Measurements from ENCODE around the gene OPRL1.

DNA sequence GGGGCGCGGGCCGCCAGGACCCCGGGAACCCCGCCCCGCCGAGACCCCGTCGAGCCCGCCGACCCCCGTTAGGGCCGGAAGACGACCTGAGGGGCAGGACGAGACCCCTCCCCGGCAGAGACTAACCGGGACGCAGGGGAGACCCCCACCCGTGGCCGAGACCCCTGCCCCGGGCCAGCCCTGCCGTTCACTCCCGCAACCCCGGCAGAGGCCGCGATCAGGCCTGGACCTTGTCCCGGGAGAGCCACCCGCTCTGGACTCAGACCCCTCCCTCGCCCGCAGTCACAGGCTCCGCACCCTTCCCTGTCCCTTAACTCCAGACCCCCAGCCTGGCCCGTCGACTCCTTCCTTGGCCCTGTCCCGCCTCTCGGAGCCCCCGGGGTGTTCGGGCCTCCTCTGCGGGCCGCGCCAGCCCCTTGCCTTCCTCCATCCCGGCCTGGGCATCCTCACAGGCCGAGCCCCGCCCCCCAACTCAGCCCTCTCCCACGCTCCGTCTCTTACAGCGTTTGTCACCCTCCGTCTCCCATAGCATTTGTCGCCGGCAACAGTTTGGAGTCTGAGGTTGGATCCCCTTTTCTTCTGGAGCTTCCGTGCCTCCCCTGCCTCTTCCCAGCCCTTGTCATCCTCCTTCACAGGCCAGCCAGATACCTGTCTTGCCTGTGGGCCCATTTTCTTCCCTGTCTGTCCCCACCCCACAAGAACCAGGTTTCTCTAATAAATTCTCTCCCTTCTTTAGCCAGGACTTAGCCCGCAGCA lies 16.3 kb upstream of the OPRL1 start:
- TF ChIP-seq CTCF (IDR thresholded peaks at IDR 0.05) = no peak
- TF ChIP-seq POLR2A (IDR thresholded peaks at IDR 0.05) = no peak

All from lower leg skin (tissue), 3 donors.